HL-60 (cell line): ENCODE measurements around the gene TBC1D1.

Experiments
- DNase-seq, 2 experiments: peaks; one replicate each; pipeline ENCODE4 v3.0.0-alpha.2; 2010 to 2020; ENCODE audit warnings: low read depth in 1 of 2, low spot score in 1 of 2
- H3K27ac ChIP-seq: fragments of 250-450 bp; sonication (Bioruptor Pico); replicated peaks from 2 replicates; pipeline ENCODE4 v1.5.1; 2020; ENCODE audit warnings: mild to moderate bottlenecking, moderate library complexity
- H3K27me3 ChIP-seq: fragments of 250-450 bp; sonication (Bioruptor Pico); 2 replicates; pipeline ENCODE4 v1.5.1; 2021; ENCODE audit warnings: mild to moderate bottlenecking, moderate library complexity; ENCODE audit not compliant: insufficient read depth, poor library complexity, severe bottlenecking
- H3K4me3 ChIP-seq: replicated peaks from 2 replicates; pipeline ENCODE4 v1.5.1; 2011; ENCODE audit warnings: mild to moderate bottlenecking, control low read depth, low read length; ENCODE audit not compliant: insufficient read depth
- GABPA ChIP-seq: IDR thresholded peaks from 2 replicates; pipeline ENCODE4 v1.6.1; 2012; ENCODE audit warnings: low read depth
- POLR2AphosphoS5 ChIP-seq: IDR thresholded peaks from 2 replicates; pipeline ENCODE4 v1.6.1; 2012; ENCODE audit warnings: low read depth
- SPI1 ChIP-seq: IDR thresholded peaks from 2 replicates; pipeline ENCODE4 v1.6.1; 2012; ENCODE audit warnings: low read depth, mild to moderate bottlenecking, borderline replicate concordance
- TF ChIP-seq, protein P1 (sequence below): IDR thresholded peaks from one replicate; pipeline ENCODE4 v1.5.1; 2011; ENCODE audit warnings: low read length, control low read depth, inconsistent platforms; ENCODE audit not compliant: insufficient read depth
- TF ChIP-seq, protein P2 (sequence below): IDR thresholded peaks from 2 replicates; pipeline ENCODE4 v1.6.1; 2012; ENCODE audit warnings: low read depth; ENCODE audit not compliant: insufficient replicate concordance

The TBC1D1 gene

DNA sequence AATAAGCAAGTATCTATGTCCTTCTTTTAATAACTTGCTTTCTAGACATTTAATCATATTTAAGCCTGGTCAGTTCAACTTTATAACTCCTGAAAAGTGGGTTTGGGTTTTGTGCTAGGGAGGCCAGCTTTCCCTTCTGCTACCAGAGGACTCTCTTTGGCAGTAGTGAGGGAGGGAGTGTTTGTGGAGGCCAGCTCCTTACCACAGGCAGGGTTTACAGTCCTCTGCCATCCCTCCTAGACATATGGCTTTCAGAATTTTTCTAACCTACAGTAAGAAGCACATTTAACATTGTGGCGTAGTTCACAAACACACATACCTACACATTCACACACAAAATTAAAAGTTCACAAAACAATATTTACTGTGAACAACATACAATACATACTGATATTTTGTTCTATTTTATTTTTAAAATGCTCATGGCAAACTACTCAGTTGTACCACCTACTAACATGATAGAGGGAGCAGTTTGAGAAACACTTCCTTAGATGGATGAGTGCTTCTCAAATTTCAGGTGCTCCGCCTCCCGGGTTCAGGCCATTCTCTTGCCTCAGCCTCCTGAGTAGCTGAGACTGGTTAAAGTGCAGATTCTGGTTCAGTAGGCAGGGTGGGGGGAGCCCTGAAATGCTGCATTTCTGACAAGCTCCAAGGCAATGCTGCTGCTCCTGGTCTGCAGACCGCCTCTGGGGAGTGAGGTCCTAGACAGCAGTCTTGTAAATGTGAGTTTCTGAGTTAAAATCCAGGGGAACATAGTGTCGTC lies 156.0 kb downstream of the TBC1D1 start:
- TF ChIP-seq, protein P1, sequence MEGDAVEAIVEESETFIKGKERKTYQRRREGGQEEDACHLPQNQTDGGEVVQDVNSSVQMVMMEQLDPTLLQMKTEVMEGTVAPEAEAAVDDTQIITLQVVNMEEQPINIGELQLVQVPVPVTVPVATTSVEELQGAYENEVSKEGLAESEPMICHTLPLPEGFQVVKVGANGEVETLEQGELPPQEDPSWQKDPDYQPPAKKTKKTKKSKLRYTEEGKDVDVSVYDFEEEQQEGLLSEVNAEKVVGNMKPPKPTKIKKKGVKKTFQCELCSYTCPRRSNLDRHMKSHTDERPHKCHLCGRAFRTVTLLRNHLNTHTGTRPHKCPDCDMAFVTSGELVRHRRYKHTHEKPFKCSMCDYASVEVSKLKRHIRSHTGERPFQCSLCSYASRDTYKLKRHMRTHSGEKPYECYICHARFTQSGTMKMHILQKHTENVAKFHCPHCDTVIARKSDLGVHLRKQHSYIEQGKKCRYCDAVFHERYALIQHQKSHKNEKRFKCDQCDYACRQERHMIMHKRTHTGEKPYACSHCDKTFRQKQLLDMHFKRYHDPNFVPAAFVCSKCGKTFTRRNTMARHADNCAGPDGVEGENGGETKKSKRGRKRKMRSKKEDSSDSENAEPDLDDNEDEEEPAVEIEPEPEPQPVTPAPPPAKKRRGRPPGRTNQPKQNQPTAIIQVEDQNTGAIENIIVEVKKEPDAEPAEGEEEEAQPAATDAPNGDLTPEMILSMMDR = no peak
- TF ChIP-seq GABPA (no peak), SPI1 (no peak), POLR2AphosphoS5 (no peak)
- TF ChIP-seq, protein P2, sequence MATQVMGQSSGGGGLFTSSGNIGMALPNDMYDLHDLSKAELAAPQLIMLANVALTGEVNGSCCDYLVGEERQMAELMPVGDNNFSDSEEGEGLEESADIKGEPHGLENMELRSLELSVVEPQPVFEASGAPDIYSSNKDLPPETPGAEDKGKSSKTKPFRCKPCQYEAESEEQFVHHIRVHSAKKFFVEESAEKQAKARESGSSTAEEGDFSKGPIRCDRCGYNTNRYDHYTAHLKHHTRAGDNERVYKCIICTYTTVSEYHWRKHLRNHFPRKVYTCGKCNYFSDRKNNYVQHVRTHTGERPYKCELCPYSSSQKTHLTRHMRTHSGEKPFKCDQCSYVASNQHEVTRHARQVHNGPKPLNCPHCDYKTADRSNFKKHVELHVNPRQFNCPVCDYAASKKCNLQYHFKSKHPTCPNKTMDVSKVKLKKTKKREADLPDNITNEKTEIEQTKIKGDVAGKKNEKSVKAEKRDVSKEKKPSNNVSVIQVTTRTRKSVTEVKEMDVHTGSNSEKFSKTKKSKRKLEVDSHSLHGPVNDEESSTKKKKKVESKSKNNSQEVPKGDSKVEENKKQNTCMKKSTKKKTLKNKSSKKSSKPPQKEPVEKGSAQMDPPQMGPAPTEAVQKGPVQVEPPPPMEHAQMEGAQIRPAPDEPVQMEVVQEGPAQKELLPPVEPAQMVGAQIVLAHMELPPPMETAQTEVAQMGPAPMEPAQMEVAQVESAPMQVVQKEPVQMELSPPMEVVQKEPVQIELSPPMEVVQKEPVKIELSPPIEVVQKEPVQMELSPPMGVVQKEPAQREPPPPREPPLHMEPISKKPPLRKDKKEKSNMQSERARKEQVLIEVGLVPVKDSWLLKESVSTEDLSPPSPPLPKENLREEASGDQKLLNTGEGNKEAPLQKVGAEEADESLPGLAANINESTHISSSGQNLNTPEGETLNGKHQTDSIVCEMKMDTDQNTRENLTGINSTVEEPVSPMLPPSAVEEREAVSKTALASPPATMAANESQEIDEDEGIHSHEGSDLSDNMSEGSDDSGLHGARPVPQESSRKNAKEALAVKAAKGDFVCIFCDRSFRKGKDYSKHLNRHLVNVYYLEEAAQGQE = no peak
- Histone ChIP-seq H3K27me3 (no peaks in the 10 kb centered on the region), H3K27ac (no peak overlapping the region), H3K4me3 (no peak overlapping the region)
- no peak for DNase-seq

DNA sequence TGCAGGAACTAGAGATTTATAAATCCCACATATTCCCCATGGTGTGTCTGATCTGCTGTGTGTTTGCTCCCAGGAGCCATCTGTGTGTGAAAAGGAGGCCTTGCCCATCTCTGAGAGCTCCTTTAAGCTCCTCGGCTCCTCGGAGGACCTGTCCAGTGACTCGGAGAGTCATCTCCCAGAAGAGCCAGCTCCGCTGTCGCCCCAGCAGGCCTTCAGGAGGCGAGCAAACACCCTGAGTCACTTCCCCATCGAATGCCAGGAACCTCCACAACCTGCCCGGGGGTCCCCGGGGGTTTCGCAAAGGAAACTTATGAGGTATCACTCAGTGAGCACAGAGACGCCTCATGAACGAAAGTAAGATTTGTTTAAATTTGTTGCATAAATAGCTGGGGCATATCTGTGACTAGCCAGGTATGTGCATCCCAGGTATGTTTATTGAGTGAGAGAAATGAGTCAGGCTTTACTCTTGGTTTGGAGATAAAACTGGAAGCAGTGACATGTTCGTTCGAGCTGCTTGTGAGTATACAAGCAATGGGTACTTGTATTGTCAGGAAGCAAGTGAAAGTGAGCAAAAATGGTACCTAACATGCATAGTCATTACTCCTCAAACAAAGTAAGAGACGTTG lies 158.8 kb downstream of the TBC1D1 start:
- H3K27me3 ChIP-seq = no peaks in the 10 kb centered on the region
- no peak overlapping the region for H3K27ac ChIP-seq
- no peak for TF ChIP-seq GABPA
- TF ChIP-seq SPI1 = no peak
- TF ChIP-seq, protein P2 = no peak
- no peak for TF ChIP-seq POLR2AphosphoS5
- TF ChIP-seq, protein P1 = no peak
- H3K4me3 ChIP-seq = no peak overlapping the region
- no peak for DNase-seq

DNA sequence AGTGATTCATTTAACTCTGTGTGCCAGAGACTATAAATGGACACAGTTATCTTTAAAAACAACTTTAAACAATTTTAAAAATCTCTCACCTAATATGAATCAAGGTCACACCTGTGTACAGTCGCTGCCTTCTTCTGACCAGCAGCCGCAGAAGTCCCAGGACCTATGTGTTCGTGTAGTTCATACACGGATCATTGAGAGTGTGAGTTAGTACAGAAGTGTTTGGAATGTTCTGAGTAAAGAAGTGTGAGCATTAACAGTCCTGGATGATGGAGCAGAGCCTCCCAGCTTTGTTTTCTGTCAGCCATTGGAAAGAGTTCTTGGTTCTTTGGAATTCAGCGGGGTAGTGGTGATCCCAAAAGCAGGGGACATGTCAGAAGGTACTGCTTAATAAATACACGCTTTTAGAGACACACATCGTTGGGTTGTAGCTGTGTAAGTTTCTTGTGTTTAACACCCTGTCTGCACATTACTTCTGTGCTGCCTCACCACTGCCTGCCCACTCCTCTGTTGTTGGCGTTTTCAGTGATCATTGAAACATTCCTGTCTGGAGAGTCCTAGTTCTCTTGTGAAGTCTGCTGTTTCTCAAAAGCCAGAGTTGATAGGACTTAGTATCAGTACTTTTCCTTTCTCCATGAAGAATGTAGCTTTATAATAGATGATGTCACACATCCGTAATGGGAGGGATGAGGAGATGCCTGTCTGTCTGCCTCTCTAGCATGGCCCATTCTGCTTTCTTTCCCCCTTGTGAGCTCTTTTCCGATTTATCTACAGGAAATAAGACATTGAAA lies 159.9 kb downstream of the TBC1D1 start:
- Histone ChIP-seq H3K4me3 (no peak overlapping the region), H3K27me3 (no peaks in the 10 kb centered on the region), H3K27ac (no peak overlapping the region)
- TF ChIP-seq, protein P2 = no peak
- TF ChIP-seq POLR2AphosphoS5 (no peak), SPI1 (no peak), GABPA (no peak)
- TF ChIP-seq, protein P1 = no peak
- no peak for DNase-seq
